Stomach (tissue), 9 donors: ENCODE results near the gene NAALADL1. TPM values are rescaled to one million over a fixed set of nuclear protein-coding genes. Genes with fewer than 3 reads are reported as not detected.

Experiments used
- DNase-seq, 2 donors: peaks; one replicate each; pipeline versions ENCODE4 v3.0.0 to v3.0.0-alpha.2; 2013 to 2019
- H3K27ac ChIP-seq, 5 donors: fragments of 200-600 bp in 4 of 5; sonication (generic) in 4 of 5; one replicate each; pipeline ENCODE4 v1.5.1; 2013 to 2019; ENCODE audit warnings: mild to moderate bottlenecking in 1 of 5, moderate library complexity in 1 of 5
- H3K27me3 ChIP-seq, 3 donors: fragments of 200-600 bp; sonication (generic); one replicate each; pipeline ENCODE4 v1.5.1; 2017 to 2019; ENCODE audit warnings: mixed run types in 1 of 3
- H3K36me3 ChIP-seq, 4 donors: fragments of 200-600 bp; sonication (generic); 1 replicate in 3 of 4; 2 replicates in 1 of 4; pipeline ENCODE4 v1.5.1; 2016 to 2019
- H3K4me1 ChIP-seq, 4 donors: fragments of 200-600 bp; sonication (generic); one replicate each; pipeline ENCODE4 v1.5.1; 2016 to 2019
- H3K4me3 ChIP-seq, 4 donors: fragments of 200-600 bp; sonication (generic) in 3 of 4; one replicate each; pipeline ENCODE4 v1.5.1; 2016 to 2019; ENCODE audit warnings: mild to moderate bottlenecking in 1 of 4
- H3K9me3 ChIP-seq, 4 donors: fragments of 200-600 bp; sonication (generic); one replicate each; pipeline ENCODE4 v1.5.1; 2016 to 2019
- CTCF ChIP-seq, 7 experiments: fragments of 450-650 bp in 4 of 7; fragments of 200-600 bp in 3 of 7; sonication (generic) in 3 of 7; IDR thresholded peaks; one replicate each; pipeline ENCODE4 v1.5.1; 2016 to 2019; ENCODE audit warnings: antibody characterized with exemption in 7 of 7, control low read depth in 2 of 7, mild to moderate bottlenecking in 1 of 7
- EP300 ChIP-seq: sonication (generic); formaldehyde crosslinking; IDR thresholded peaks from one replicate; pipeline ENCODE4 v1.6.1; 2017; ENCODE audit warnings: antibody characterized with exemption
- POLR2A ChIP-seq, 4 donors: fragments of 450-650 bp; IDR thresholded peaks; one replicate each; pipeline ENCODE4 v1.6.1; 2016; ENCODE audit warnings: antibody characterized with exemption in 4 of 4, control low read depth in 2 of 4, mild to moderate bottlenecking in 1 of 4, moderate library complexity in 1 of 4
- POLR2AphosphoS5 ChIP-seq, 3 donors: sonication (generic); formaldehyde crosslinking; IDR thresholded peaks; one replicate each; pipeline ENCODE4 v1.6.1; 2016; ENCODE audit warnings: antibody characterized with exemption in 3 of 3
- WGBS, 5 donors: extraction: QIAGEN DNeasy Blood & Tissue Kit in 3 of 5; methylation state at CpG; one replicate each; pipeline versions ENCODE4 v1.1.5 to v1.1.7; 2013 to 2018; 5-methylcytosine and 5-hydroxymethylcytosine counted together
- intact Hi-C: fragments of 100-400 bp; cut with DNase I; formaldehyde crosslinking; loops from one replicate; pipeline ENCODE4 v1.15.1; 2023; ENCODE audit warnings: low total_unique reads
- polyA plus RNA-seq, 3 donors: library from polyadenylated mRNA; stranded (reverse); fragments of 200-250 nt; gene quantifications; one replicate each; pipeline ENCODE4 v1.2.3, GENCODE V29; 2013
- total RNA-seq, 5 donors: library from RNA; depleted of rRNA; stranded (reverse); fragments of >200 nt; gene quantifications; one replicate each; pipeline versions ENCODE4 v1.1.0 to v1.2.3, GENCODE V29; 2014 to 2016
- donor health status: healthy with polysubstance abuse.
- donor health status: Bipolar disorder and iron deficiency.
- donor health status: healthy.

NAALADL1 gene
- total and polyA plus RNA-seq, 8 donors, result 1.3 to 65.2 (median 10.0) TPM; not detected in 1

GRCh38 chr11:65059523-65059922 lies 1.2 kb upstream of the NAALADL1 start:
- H3K36me3 ChIP-seq, result no peaks in the 10 kb centered on the region
- no peak overlapping the region for H3K27ac ChIP-seq
- no peaks in the 10 kb centered on the region for H3K4me1 ChIP-seq
- TF ChIP-seq POLR2AphosphoS5 (IDR thresholded peaks at IDR 0.05) (no peak), POLR2A (IDR thresholded peaks at IDR 0.05) (no peak), EP300 (no peak), CTCF (IDR thresholded peaks at IDR 0.05) (no peak)
- no peak overlapping the region for H3K4me3 ChIP-seq
- no peak for DNase-seq
- WGBS, 5 donors, result 56 to 70% (median 64%) methylated on average over 3 of the region's 3 CpGs
- intact Hi-C loops, result no loop called here
- no peaks in the 10 kb centered on the region for H3K27me3 ChIP-seq
- H3K9me3 ChIP-seq, result no peaks in the 10 kb centered on the region

- no peak overlapping the region for H3K4me3 ChIP-seq
- no peaks in the 10 kb centered on the region for H3K4me1 ChIP-seq
- WGBS, 5 donors, result 60 to 76% (median 74%) methylated on average over 1 to 13 of the region's 13 CpGs
- peaks cover 0 to 15% (median 0%) of the 10 kb centered on the region in 3 donors for H3K27me3 ChIP-seq
- no peak for DNase-seq
- H3K27ac ChIP-seq, result no peak overlapping the region
- no peaks in the 10 kb centered on the region for H3K36me3 ChIP-seq
- no peak for TF ChIP-seq CTCF (IDR thresholded peaks at IDR 0.05)
- no peak for TF ChIP-seq POLR2AphosphoS5 (IDR thresholded peaks at IDR 0.05)
- no peak for TF ChIP-seq POLR2A (IDR thresholded peaks at IDR 0.05)
- no peak for TF ChIP-seq EP300
- intact Hi-C loops, result no loop called here
- no peaks in the 10 kb centered on the region for H3K9me3 ChIP-seq
Measured at GRCh38 chr11:65058012-65058411, 341 bp downstream of the NAALADL1 start.

GRCh38 chr11:65057526-65057925 lies 827 bp downstream of the NAALADL1 start:
- no peak overlapping the region for H3K27ac ChIP-seq
- no peak for TF ChIP-seq CTCF (IDR thresholded peaks at IDR 0.05)
- no peak for TF ChIP-seq POLR2A (IDR thresholded peaks at IDR 0.05)
- TF ChIP-seq EP300, result no peak
- TF ChIP-seq POLR2AphosphoS5 (IDR thresholded peaks at IDR 0.05), result no peak
- H3K36me3 ChIP-seq, result no peaks in the 10 kb centered on the region
- H3K4me3 ChIP-seq, result no peak overlapping the region
- no peaks in the 10 kb centered on the region for H3K9me3 ChIP-seq
- intact Hi-C loops, result no loop called here
- H3K27me3 ChIP-seq, result peaks cover 0 to 20% (median 0%) of the 10 kb centered on the region in 3 donors
- no peak for DNase-seq
- no peaks in the 10 kb centered on the region for H3K4me1 ChIP-seq
- 87 to 94% (median 91%) methylated on average over 7 of the region's 7 CpGs for whole genome bisulfite sequencing, 5 donors

GRCh38 chr11:65056999-65057398 lies 1.4 kb downstream of the NAALADL1 start:
- intact Hi-C loops, result no loop called here
- no peak for DNase-seq
- Histone ChIP-seq H3K27ac (no peak overlapping the region), H3K27me3 (peaks cover 0 to 24% (median 0%) of the 10 kb centered on the region in 3 donors), H3K36me3 (no peaks in the 10 kb centered on the region), H3K4me3 (no peak overlapping the region), H3K4me1 (no peaks in the 10 kb centered on the region), H3K9me3 (no peaks in the 10 kb centered on the region)
- 89 to 95% (median 92%) methylated on average over 6 of the region's 6 CpGs for WGBS, 5 donors
- TF ChIP-seq CTCF (IDR thresholded peaks at IDR 0.05), result no peak
- no peak for TF ChIP-seq EP300
